IPS-20b (cell line): Measurements from ENCODE around the gene SPDYE2.
A peak's percentile ranks its signal among the peaks of the same experiment; 100 is the strongest.
"Not testable (repeated sequence)": the region's sequence is repeated elsewhere in the genome, so short reads cannot be mapped to it uniquely, and the experiment has no call there.

Source experiments
- H3K27ac ChIP-seq: one replicate; pipeline ENCODE4 v1.5.1; 2013; ENCODE audit warnings: low read length
- H3K27me3 ChIP-seq: 2 replicates; pipeline ENCODE4 v1.6.1; 2013; ENCODE audit warnings: mild to moderate bottlenecking, low read length, inconsistent platforms; ENCODE audit not compliant: insufficient read depth
- H3K36me3 ChIP-seq: 2 replicates; pipeline ENCODE4 v1.6.1; 2013; ENCODE audit warnings: low read depth, mild to moderate bottlenecking, inconsistent platforms, low read length, moderate library complexity; ENCODE audit not compliant: insufficient read depth
- H3K4me1 ChIP-seq: 2 replicates; pipeline ENCODE4 v1.6.1; 2013; ENCODE audit warnings: mild to moderate bottlenecking, control low read depth, inconsistent platforms, low read length, moderate library complexity; ENCODE audit not compliant: insufficient read depth
- H3K4me3 ChIP-seq: 2 replicates; pipeline ENCODE4 v1.5.1; 2013; ENCODE audit warnings: mild to moderate bottlenecking, low read length, inconsistent platforms
- H3K9ac ChIP-seq: 2 replicates; pipeline ENCODE4 v1.6.1; 2013; ENCODE audit warnings: low read depth, mild to moderate bottlenecking, inconsistent platforms, low read length, moderate library complexity
- H3K9me3 ChIP-seq: 2 replicates; pipeline ENCODE4 v1.6.1; 2013; ENCODE audit warnings: mild to moderate bottlenecking, low read depth, low read length, inconsistent platforms; ENCODE audit not compliant: insufficient read depth

The SPDYE2 gene

DNA sequence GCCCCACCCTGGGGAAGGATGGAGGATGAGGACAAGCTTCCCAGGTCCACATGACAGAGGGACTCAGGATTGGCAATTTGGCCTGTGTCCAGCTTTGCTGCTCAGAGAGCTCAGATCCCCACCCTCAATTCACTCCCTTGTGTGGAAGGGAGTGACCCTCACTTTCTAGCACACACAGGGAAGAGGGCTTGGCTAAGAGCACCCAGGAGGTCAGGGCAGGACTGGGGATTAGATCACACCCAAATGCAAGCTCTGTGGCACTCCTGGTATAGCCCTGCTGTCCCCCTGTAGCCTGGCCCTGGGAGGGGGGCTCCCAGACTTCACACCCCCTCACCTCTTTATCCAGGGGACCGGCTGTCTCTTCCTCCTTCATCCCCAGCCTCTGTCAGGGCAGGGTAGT is 6.7 kb upstream of the SPDYE2 start:
- not testable (repeated sequence) for H3K27ac ChIP-seq, H3K36me3 ChIP-seq, H3K27me3 ChIP-seq, H3K9ac ChIP-seq, H3K9me3 ChIP-seq, H3K4me1 ChIP-seq, H3K4me3 ChIP-seq

DNA sequence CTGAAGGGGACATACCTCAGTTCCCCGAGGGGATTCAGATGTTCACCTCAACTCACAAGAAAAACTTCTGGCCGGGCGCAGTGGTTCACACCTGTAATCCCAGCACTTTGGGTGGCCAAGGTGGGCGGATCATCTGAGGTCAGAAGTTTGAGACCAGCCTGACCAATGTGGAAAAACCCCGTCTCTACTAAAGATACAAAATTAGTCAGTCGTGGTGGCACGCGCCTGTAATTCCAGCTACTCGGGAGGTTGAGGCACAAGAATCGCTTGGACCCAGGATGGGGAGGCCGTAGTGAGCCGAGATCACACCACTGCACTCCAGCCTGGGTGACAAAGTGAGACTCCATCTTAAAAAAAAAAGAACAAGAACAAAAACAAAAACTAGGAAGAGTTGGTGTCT is 5.7 kb upstream of the SPDYE2 start:
- H3K27ac ChIP-seq, H3K4me3 ChIP-seq, H3K9ac ChIP-seq, H3K9me3 ChIP-seq, H3K36me3 ChIP-seq, H3K27me3 ChIP-seq, H3K4me1 ChIP-seq: not testable (repeated sequence)

DNA sequence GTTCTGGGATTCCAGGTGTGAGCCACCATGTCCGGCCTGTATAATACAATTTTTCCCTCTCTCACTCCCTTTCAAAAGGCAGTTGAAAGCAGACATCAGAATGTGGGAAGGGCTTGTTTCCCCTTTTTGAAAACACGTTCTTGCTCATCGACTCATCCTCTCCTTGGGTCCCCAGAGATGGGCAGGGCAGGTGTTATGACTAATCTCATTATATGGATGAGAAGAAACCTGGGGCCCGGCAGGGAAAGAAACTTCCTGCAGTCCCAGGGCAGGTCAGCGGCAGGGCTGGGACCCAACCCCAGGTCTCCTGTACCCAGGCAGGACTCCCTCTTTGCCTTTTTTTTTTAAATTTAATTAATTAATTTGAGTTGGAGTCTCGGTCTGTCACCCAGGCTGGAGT is 4.7 kb upstream of the SPDYE2 start:
- H3K27me3 ChIP-seq, H3K9me3 ChIP-seq, H3K4me1 ChIP-seq, H3K27ac ChIP-seq, H3K36me3 ChIP-seq, H3K4me3 ChIP-seq, H3K9ac ChIP-seq: not testable (repeated sequence)

DNA sequence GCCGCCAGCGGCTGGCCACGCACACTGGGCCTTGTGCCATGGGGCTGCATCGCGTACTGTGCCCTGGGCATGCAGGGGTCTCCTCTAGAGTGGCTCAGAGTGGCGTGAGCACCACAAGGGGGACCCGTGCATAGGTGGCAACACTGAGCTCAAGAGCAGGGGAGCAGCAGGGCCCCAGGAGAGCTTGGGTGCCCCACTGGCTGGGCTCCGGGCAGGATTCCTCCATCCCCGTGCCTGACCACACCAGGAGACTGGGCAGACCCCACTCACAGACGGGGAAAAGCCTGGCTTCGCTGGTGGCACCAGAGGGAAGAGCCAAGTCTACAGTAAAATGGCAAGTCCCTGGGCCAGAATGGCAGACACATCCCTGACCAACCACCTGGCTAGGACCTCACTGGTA is 17.6 kb downstream of the SPDYE2 start:
- H3K36me3 ChIP-seq, H3K9ac ChIP-seq, H3K4me1 ChIP-seq, H3K27ac ChIP-seq, H3K4me3 ChIP-seq, H3K9me3 ChIP-seq, H3K27me3 ChIP-seq: not testable (repeated sequence)

- H3K4me3 ChIP-seq: peak within 1 kb of the TSS; percentile 71
- H3K4me1 ChIP-seq, H3K27me3 ChIP-seq, H3K36me3 ChIP-seq, H3K9me3 ChIP-seq, H3K27ac ChIP-seq: not testable (repeated sequence)
- peak within 1 kb of the TSS; percentile 75 for H3K9ac ChIP-seq
Observed at GRCh38 chr7:102572261-102573239, 21.5 kb downstream of the SPDYE2 start, which contains the start of gene POLR2J3. POLR2J3 (minus strand) TSS chr7:102572583; CDS start chr7:102572521, 62 bp downstream.

- not testable (repeated sequence) for H3K9ac ChIP-seq, H3K4me1 ChIP-seq, H3K27ac ChIP-seq, H3K36me3 ChIP-seq, H3K9me3 ChIP-seq, H3K4me3 ChIP-seq, H3K27me3 ChIP-seq
Observed at GRCh38 chr7:102574607-102575006, 23.6 kb downstream of the SPDYE2 start.

GRCh38 chr7:102576363-102576762 is 25.3 kb downstream of the SPDYE2 start:
- H3K4me1 ChIP-seq, H3K9me3 ChIP-seq, H3K4me3 ChIP-seq, H3K9ac ChIP-seq, H3K27me3 ChIP-seq, H3K36me3 ChIP-seq, H3K27ac ChIP-seq: not testable (repeated sequence)

- H3K9me3 ChIP-seq, H3K36me3 ChIP-seq, H3K4me1 ChIP-seq, H3K4me3 ChIP-seq, H3K9ac ChIP-seq, H3K27me3 ChIP-seq, H3K27ac ChIP-seq: not testable (repeated sequence)
Observed at GRCh38 chr7:102577315-102578240, 26.6 kb downstream of the SPDYE2 start.

DNA sequence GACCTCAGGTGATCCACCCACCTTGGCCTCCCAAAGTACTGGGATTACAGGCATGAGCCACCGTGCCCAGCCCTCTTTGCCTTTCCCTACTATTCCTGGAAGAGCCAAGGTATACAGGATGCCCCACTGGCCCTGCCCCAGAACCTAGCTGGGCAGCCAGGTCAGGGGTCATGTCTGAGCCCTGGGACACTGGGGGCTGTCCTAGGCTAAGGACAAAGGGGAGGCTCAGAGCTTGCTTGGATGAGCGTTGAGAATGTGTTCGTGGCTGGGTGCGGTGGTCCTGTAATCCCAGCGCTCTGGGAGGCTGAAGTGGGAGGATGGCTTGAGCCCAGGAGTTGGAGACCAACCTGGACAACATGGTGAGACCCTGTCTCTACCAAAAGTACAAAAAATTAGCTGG is 27.5 kb downstream of the SPDYE2 start:
- not testable (repeated sequence) for H3K36me3 ChIP-seq, H3K27ac ChIP-seq, H3K27me3 ChIP-seq, H3K9ac ChIP-seq, H3K9me3 ChIP-seq, H3K4me3 ChIP-seq, H3K4me1 ChIP-seq

- H3K4me1 ChIP-seq, H3K4me3 ChIP-seq, H3K27ac ChIP-seq, H3K9ac ChIP-seq, H3K9me3 ChIP-seq, H3K27me3 ChIP-seq, H3K36me3 ChIP-seq: not testable (repeated sequence)
Observed at GRCh38 chr7:102581722-102582121, 30.7 kb downstream of the SPDYE2 start.

- H3K36me3 ChIP-seq, H3K9ac ChIP-seq, H3K9me3 ChIP-seq: not testable (repeated sequence)
Observed at GRCh38 chr7:102583495-102583894, 32.5 kb downstream of the SPDYE2 start.

DNA sequence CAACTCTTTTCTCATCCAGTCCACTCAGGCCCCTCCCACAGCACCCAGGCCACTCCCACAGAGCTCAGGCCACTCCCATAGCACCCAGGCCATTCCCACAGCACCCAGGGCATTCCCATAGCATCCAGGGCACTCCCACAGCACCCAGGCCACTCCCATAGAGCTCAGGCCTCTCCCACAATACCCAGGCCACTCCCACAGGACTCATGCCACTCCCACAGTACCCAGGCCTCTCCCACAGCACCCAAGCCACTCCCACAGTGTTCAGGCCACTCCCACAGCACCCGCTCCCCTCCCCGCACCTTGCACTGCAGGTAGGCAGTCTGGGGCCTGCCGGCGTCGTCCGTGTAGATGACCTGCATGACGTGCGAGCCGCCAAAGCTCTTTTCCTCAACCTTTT is 38.8 kb downstream of the SPDYE2 start:
- not testable (repeated sequence) for H3K9ac ChIP-seq, H3K4me3 ChIP-seq, H3K27ac ChIP-seq, H3K4me1 ChIP-seq, H3K9me3 ChIP-seq, H3K36me3 ChIP-seq, H3K27me3 ChIP-seq

More at GRCh38 chr7:102583495-102583894, 32.5 kb downstream of the SPDYE2 start:
- H3K4me1 ChIP-seq, H3K27me3 ChIP-seq, H3K27ac ChIP-seq, H3K4me3 ChIP-seq: not testable (repeated sequence)
